ENCODE results near the gene DBT. TPM values are rescaled to one million over a fixed set of nuclear protein-coding genes. Genes with fewer than 3 reads are reported as not detected.
A peak's percentile ranks its signal among the peaks of the same experiment; 100 is the strongest.

Gene DBT
- total RNA-seq, 1 donor from 2014 or later, result 8.3 TPM

DNA sequence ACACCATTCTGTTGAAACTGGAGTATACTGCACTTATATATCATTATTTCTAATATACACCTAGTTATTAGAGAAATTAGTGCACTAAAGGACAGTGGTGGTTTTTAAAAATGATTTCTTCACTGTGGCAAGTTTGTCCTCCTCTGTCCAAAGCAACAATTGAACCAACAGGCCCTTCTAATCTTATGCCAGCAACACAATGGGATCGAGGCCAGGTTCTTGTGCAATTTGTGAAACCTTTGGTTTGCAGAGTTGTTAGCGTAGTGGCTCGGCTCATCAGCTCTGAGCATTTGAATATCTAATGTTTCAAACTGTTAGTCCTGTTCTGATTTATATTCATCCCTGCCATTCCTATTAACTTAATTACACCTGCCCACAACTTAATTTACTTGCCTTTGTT lies 61.7 kb downstream of the DBT start:
- DNase-seq, result no peak

DNA sequence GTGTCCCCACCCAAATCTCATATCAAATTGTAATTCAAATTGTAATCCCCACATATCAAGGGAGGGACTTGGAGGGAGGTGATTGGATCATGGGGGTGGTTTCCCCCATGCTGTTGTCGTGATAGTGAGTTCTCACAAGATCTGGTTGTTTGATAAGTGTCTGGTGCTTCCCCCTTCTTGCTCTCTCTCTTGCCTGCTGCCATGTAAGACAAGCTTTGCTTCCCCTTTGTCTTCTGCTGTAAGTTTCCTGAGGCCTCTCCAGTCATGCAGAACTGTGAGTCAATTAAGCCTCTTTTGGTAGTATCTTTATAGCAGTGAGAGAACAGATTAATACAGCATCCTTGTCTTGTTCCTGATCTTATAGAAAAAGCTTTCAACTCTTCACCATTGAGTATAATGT lies 65.1 kb downstream of the DBT start:
- no peak for DNase-seq

- no peak for DNase-seq
These were observed 66.3 kb downstream of the DBT start for GRCh38 chr1:100183370-100183769.

- no peak for DNase-seq
These were observed 71.5 kb downstream of the DBT start, which contains the start of gene LRRC39 for GRCh38 chr1:100178091-100178490. LRRC39 (minus strand) TSS chr1:100178256; CDS start chr1:100168516, 9,740 bp downstream.

DNA sequence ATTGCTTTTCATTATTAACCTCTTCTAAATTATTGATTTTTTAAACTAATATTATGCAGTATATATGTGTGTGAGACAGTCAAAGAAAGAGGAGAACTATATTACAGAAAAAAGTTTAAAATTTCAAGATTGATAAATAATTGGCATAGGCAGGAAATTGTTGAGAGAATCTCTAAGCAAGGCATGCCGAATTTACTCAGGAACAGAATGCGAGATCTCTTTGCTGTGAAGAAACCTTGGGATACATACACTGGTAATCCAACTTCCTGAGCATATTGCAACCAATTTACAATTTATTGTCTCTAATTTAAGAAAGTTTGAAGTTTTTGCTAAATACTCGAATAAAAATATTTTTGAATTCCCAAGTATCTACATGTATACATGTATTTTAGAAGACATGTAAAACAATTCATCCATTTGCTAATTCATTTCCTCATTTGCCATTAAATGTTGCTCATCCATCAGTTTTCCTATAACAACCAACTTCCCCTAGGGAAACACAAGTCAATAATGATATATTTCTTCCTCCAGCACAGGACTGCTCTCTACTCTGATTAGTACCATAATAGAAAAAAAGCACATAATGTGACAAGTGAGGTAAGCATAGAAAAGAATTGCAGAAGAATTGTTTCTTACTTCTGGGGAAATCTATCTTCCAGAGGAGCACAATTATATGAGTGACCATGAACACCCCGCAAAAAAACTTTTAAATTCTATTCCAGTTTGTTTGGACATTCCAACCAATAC lies 72.2 kb downstream of the DBT start:
- no peak for DNase-seq

DNA sequence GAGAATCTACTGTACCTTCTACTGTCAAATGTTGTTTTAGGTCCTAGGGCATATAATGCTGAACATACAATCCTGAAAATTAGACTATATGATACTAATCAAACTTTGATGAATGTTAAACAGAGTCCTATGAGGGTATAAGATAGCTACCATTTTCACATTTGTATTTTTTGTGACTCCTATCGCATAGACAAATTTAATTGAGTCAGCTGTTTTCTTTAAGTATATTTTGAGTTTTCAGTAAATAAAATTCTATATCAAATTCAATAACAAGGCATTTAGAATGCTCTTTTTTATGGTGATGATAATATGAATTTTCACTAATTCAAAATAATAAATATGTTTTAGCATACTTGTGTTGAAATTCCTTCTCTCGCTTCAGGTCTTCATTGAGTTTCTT lies 81.6 kb downstream of the DBT start:
- no peak for DNase-seq

GRCh38 chr1:100164702-100165101 lies 84.9 kb downstream of the DBT start:
- no peak for DNase-seq

DNA sequence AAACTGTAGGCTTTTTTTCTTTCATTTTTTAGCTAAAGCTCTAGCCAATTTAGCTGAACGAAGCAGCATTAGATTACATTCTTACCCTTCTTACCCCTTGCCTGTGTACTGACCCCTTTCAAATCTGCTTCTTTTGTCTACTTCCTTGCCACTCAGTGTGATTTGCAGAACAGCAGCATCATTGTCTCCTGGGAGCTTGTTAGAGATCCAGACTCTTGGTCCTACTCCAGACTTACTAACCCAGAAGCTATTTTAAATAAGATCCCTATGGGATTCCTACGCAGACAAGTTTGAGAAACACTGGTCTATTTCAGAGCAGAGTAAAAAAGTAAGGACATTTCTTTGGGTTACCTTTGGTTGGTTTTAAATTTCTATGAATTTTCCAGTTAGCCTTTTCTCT lies 85.4 kb downstream of the DBT start:
- peak; percentile 13 for DNase-seq

DNA sequence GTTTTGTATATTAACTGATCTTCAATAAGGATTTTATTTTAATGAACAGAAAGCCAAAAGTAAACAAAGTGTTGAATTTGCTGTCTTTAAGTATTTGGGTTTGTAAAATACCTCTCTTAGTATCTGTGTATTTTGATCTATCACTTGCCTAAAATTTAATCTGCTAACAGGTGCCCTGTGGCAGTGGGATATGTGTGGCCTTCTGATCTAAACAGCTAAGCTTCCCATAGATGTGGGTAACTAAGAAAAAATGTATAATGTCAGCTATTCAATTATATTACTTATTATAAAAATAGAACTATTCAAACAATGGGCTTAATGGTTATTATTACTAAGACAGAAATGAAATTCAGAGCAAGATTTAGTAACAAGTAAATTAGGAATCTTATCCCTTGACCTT lies 86.8 kb downstream of the DBT start:
- no peak for DNase-seq

- no peak for DNase-seq
These were observed 97.4 kb downstream of the DBT start for GRCh38 chr1:100152271-100152670.

DNA sequence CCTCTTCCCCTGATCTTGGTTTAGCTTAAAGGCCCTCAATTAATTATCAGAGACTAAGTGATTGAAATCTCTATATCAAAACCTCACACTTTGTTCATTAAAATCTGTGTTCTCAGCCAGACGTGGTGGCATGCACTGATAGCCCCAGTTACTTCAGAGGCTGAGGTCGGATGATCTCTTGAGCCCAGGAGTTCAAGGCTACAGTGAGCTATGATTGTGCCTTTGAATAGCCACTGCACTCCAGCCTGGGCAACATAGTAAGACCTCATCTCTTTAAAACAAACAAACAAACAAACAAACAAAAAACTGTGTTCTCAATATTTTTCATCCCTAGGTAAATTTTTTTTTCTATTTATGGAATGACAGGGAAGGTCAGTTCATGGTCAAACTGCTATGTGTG lies 98.0 kb downstream of the DBT start:
- no peak for DNase-seq

GRCh38 chr1:100147875-100148274 lies 101.8 kb downstream of the DBT start:
- DNase-seq, result no peak

- DNase-seq, result no peak
These were observed 102.7 kb downstream of the DBT start for GRCh38 chr1:100146958-100147357.

GRCh38 chr1:100145116-100145515 lies 104.5 kb downstream of the DBT start:
- DNase-seq, result no peak

GRCh38 chr1:100142343-100142742 lies 107.3 kb downstream of the DBT start:
- DNase-seq, result no peak

- no peak for DNase-seq
These were observed 108.4 kb downstream of the DBT start for GRCh38 chr1:100141192-100141591.

GRCh38 chr1:100137602-100138001 lies 112.0 kb downstream of the DBT start:
- DNase-seq, result no peak

Small RNA genes within 50 kb of the gene (small RNA-seq; reads per million reads assigned to genes)
- gene AL445928.1 (ENCODE audit: low replicate concordance), result not detected
- gene MIR553 (ENCODE audit: low replicate concordance), result not detected
- gene RPL23AP90 (ENCODE audit: low replicate concordance), result not detected

Other genes starting within 250 kb of the DBT start
- gene SASS6, start 116.9 kb downstream of the DBT start, total RNA-seq, result 3.7 TPM
- gene TRMT13, start 116.7 kb downstream of the DBT start, total RNA-seq, result 31.7 TPM
- gene LRRC39, start 71.6 kb downstream of the DBT start, total RNA-seq, result 35.4 TPM
- 23.7 TPM for gene RTCA, start 16.4 kb upstream of the DBT start, total RNA-seq
- gene CDC14A, start 102.7 kb upstream of the DBT start, total RNA-seq, result 13.6 TPM